HepG2 (cell line): ENCODE results near the gene LAMTOR2. TPM values are rescaled to one million over a fixed set of nuclear protein-coding genes. Genes with fewer than 3 reads are reported as not detected.

Experiments used
- AGO2 ChIP-seq: fragments of 200-400 bp; formaldehyde crosslinking; optimal IDR thresholded peaks from 2 replicates; pipeline ENCODE3; 2017; ENCODE audit warnings: mild to moderate bottlenecking, low read depth, low read length, moderate library complexity
- ASH2L ChIP-seq: fragments of 300-600, 200-600 bp; sonication (generic); IDR thresholded peaks from 2 replicates; pipeline ENCODE4 v1.7.0; 2017; ENCODE audit warnings: low read depth, mild to moderate bottlenecking, moderate library complexity, mixed read lengths, low read length; ENCODE audit not compliant: insufficient read length
- ATF4 ChIP-seq, 2 experiments: fragments of 450-650 bp in 1 of 2; sonication (generic) in 1 of 2; formaldehyde crosslinking; IDR thresholded peaks; 2 replicates each; pipeline versions ENCODE4 v1.5.0 to v1.8.0; 2020 to 2022; ENCODE audit warnings: mild to moderate bottlenecking in 1 of 2, missing genetic modification reagents in 1 of 2
- GABPA ChIP-seq, 2 experiments: IDR thresholded peaks; 2 replicates each; pipeline ENCODE4 v1.6.1; 2011 to 2016; ENCODE audit warnings: low read depth in 2 of 2, low read length in 1 of 2, missing biosample characterization in 1 of 2, missing genetic modification characterization in 1 of 2
- SNAI1 ChIP-seq: sonication (generic); formaldehyde crosslinking; IDR thresholded peaks from 2 replicates; pipeline ENCODE4 v1.5.0; 2020; ENCODE audit warnings: mild to moderate bottlenecking, missing genetic modification reagents, borderline replicate concordance
- ZBTB20 ChIP-seq: sonication (generic); formaldehyde crosslinking; IDR thresholded peaks from 2 replicates; pipeline ENCODE4 v1.8.1; 2023; ENCODE audit warnings: missing genetic modification reagents, low read depth, mild to moderate bottlenecking, borderline replicate concordance
- ZBTB7B ChIP-seq: sonication (generic); formaldehyde crosslinking; IDR thresholded peaks from 2 replicates; pipeline ENCODE4 v1.4.0; 2020; ENCODE audit warnings: missing genetic modification reagents
- ZNF101 ChIP-seq: sonication (generic); formaldehyde crosslinking; IDR thresholded peaks from 2 replicates; pipeline ENCODE4 v1.4.0; 2020; ENCODE audit warnings: mild to moderate bottlenecking, low read depth, missing genetic modification reagents, borderline replicate concordance
- ZNF264 ChIP-seq: sonication (generic); formaldehyde crosslinking; IDR thresholded peaks from 2 replicates; pipeline ENCODE4 v1.4.0; 2020; ENCODE audit warnings: missing genetic modification reagents
- ZNF280D ChIP-seq: sonication (generic); formaldehyde crosslinking; IDR thresholded peaks from 2 replicates; pipeline ENCODE4 v1.5.1; 2020; ENCODE audit warnings: mild to moderate bottlenecking, missing genetic modification reagents
- ZNF660 ChIP-seq: sonication (generic); formaldehyde crosslinking; IDR thresholded peaks from 2 replicates; pipeline ENCODE4 v1.5.1; 2020; ENCODE audit warnings: mild to moderate bottlenecking, low read depth, missing genetic modification reagents, borderline replicate concordance
- ZNF878 ChIP-seq: sonication (generic); formaldehyde crosslinking; IDR thresholded peaks from 2 replicates; pipeline ENCODE4 v1.8.1; 2023; ENCODE audit warnings: mild to moderate bottlenecking, missing genetic modification reagents, moderate library complexity
- polyA plus RNA-seq, 8 experiments: library from polyadenylated mRNA; depleted of rRNA in 3 of 8; stranded (reverse) in 7 of 8; unstranded in 1 of 8; fragments of >200 nt; fragmentation: Illumina TruSeq in 4 of 8; extraction: Trizol in 4 of 8; gene quantifications; 2 replicates each; pipeline versions ENCODE4 v1.2.1 to v1.2.3, GENCODE V29; 2011 to 2016; ENCODE audit warnings: low read depth in 4 of 8, missing spikeins in 1 of 8, mixed read lengths in 1 of 8; ENCODE audit not compliant: insufficient read depth in 1 of 8
- total RNA-seq, 5 experiments: library from RNA; depleted of rRNA; stranded (reverse); fragments of >200 nt; fragmentation: Illumina TruSeq; extraction: Trizol; gene quantifications; 2 replicates each; pipeline ENCODE4 v1.2.3, GENCODE V29; 2016; ENCODE audit warnings: low read depth in 1 of 5
- TF ChIP-seq, protein P1 (sequence below): sonication (generic); formaldehyde crosslinking; IDR thresholded peaks from 2 replicates; pipeline ENCODE4 v1.4.0; 2020; ENCODE audit warnings: missing genetic modification reagents, borderline replicate concordance
- TF ChIP-seq, protein P2 (sequence below): sonication (generic); formaldehyde crosslinking; conservative IDR thresholded peaks from 2 replicates; pipeline ENCODE4 v1.4.0; 2020; ENCODE audit warnings: mild to moderate bottlenecking, missing genetic modification reagents, moderate library complexity
- TF ChIP-seq, protein P3 (sequence below): sonication (generic); formaldehyde crosslinking; IDR thresholded peaks from 2 replicates; pipeline ENCODE4 v1.4.0; 2020; ENCODE audit warnings: missing genetic modification reagents, mild to moderate bottlenecking, borderline replicate concordance

The LAMTOR2 gene
- total and polyA plus RNA-seq, 2 of the 13 experiments (the other 11 are each of a cell fraction or from before 2014, with no cell fraction given) = 36.5 to 66.4 TPM

DNA sequence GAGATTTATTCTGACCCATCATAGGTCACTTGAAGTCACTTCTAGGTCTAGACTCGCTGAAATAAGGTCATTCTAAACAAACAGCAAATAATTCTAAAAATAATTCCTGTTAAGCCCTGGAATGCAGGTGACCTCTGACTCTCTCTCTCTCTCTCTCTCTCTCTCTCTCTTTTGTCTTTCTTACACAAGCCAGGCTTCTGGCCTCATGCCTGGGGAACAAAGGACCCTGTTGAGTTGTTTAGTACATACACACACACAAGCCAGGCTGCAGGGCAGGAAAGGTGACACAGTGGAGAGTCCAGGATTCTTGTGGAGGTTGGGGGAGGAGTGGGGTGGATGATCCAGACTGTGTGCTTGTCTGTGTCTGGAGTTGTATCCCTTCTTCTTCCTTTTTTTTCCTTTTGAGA, 31.7 kb downstream of the LAMTOR2 start (continued):
- TF ChIP-seq ZNF280D (CRISPR knock-in tag) (no peak), ZNF101 (CRISPR knock-in tag) (no peak), ZBTB20 (CRISPR knock-in tag) (peak; percentile 78; the same call in 1 of the 2 replicates), ASH2L (peak; percentile 95), ZNF660 (CRISPR knock-in tag) (no peak), ZNF878 (CRISPR knock-in tag) (peak; percentile 65; the same call in 1 of the 2 replicates), ZBTB7B (CRISPR knock-in tag) (peak; percentile 86; the same call in 1 of the 2 replicates), ATF4 (CRISPR knock-in tag; IDR thresholded peaks at IDR 0.05) (peak in 1 of 2 experiments; percentile 42; a peak in 1 of 4 replicates), ZNF264 (CRISPR knock-in tag) (peak; percentile 49; the same call in 1 of the 2 replicates), SNAI1 (CRISPR knock-in tag) (no peak), GABPA (IDR thresholded peaks at IDR 0.05; ENCODE audit: low read depth, low read length) (no peak), GABPA (CRISPR knock-in tag; IDR thresholded peaks at IDR 0.05; ENCODE audit: low read depth) (peak; percentile 31; the same call in 1 of the 2 replicates), AGO2 (no peak)
- TF ChIP-seq, protein P1, sequence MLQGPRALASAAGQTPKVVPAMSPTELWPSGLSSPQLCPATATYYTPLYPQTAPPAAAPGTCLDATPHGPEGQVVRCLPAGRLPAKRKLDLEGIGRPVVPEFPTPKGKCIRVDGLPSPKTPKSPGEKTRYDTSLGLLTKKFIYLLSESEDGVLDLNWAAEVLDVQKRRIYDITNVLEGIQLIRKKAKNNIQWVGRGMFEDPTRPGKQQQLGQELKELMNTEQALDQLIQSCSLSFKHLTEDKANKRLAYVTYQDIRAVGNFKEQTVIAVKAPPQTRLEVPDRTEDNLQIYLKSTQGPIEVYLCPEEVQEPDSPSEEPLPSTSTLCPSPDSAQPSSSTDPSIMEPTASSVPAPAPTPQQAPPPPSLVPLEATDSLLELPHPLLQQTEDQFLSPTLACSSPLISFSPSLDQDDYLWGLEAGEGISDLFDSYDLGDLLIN = no peak
- TF ChIP-seq, protein P2, sequence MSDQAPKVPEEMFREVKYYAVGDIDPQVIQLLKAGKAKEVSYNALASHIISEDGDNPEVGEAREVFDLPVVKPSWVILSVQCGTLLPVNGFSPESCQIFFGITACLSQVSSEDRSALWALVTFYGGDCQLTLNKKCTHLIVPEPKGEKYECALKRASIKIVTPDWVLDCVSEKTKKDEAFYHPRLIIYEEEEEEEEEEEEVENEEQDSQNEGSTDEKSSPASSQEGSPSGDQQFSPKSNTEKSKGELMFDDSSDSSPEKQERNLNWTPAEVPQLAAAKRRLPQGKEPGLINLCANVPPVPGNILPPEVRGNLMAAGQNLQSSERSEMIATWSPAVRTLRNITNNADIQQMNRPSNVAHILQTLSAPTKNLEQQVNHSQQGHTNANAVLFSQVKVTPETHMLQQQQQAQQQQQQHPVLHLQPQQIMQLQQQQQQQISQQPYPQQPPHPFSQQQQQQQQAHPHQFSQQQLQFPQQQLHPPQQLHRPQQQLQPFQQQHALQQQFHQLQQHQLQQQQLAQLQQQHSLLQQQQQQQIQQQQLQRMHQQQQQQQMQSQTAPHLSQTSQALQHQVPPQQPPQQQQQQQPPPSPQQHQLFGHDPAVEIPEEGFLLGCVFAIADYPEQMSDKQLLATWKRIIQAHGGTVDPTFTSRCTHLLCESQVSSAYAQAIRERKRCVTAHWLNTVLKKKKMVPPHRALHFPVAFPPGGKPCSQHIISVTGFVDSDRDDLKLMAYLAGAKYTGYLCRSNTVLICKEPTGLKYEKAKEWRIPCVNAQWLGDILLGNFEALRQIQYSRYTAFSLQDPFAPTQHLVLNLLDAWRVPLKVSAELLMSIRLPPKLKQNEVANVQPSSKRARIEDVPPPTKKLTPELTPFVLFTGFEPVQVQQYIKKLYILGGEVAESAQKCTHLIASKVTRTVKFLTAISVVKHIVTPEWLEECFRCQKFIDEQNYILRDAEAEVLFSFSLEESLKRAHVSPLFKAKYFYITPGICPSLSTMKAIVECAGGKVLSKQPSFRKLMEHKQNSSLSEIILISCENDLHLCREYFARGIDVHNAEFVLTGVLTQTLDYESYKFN (CRISPR knock-in tag) = peak; percentile 95
- TF ChIP-seq, protein P3, sequence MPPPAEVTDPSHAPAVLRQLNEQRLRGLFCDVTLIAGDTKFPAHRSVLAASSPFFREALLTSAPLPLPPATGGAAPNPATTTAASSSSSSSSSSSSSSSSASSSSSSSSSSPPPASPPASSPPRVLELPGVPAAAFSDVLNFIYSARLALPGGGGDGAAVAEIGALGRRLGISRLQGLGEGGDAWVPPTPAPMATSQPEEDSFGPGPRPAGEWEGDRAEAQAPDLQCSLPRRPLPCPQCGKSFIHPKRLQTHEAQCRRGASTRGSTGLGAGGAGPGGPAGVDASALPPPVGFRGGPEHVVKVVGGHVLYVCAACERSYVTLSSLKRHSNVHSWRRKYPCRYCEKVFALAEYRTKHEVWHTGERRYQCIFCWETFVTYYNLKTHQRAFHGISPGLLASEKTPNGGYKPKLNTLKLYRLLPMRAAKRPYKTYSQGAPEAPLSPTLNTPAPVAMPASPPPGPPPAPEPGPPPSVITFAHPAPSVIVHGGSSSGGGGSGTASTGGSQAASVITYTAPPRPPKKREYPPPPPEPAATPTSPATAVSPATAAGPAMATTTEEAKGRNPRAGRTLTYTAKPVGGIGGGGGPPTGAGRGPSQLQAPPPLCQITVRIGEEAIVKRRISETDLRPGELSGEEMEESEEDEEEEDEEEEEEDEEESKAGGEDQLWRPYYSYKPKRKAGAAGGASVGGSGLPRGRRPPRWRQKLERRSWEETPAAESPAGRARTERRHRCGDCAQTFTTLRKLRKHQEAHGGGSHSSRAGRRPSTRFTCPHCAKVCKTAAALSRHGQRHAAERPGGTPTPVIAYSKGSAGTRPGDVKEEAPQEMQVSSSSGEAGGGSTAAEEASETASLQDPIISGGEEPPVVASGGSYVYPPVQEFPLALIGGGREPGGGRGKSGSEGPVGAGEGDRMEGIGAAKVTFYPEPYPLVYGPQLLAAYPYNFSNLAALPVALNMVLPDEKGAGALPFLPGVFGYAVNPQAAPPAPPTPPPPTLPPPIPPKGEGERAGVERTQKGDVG (CRISPR knock-in tag) = no peak
